Stimulated activated CD8-positive, alpha-beta memory T cell treated with anti-CD3 and anti-CD28 coated beads, Interleukin-4, amount 100 ng/mL, for 24 hours (primary cell): ENCODE data around the gene FBLN5.

Experiments
- DNase-seq: peaks from one replicate; pipeline ENCODE4 v3.0.0-alpha.2; 2020; ENCODE audit warnings: low read depth

FBLN5 gene, protein sequence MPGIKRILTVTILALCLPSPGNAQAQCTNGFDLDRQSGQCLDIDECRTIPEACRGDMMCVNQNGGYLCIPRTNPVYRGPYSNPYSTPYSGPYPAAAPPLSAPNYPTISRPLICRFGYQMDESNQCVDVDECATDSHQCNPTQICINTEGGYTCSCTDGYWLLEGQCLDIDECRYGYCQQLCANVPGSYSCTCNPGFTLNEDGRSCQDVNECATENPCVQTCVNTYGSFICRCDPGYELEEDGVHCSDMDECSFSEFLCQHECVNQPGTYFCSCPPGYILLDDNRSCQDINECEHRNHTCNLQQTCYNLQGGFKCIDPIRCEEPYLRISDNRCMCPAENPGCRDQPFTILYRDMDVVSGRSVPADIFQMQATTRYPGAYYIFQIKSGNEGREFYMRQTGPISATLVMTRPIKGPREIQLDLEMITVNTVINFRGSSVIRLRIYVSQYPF

DNA sequence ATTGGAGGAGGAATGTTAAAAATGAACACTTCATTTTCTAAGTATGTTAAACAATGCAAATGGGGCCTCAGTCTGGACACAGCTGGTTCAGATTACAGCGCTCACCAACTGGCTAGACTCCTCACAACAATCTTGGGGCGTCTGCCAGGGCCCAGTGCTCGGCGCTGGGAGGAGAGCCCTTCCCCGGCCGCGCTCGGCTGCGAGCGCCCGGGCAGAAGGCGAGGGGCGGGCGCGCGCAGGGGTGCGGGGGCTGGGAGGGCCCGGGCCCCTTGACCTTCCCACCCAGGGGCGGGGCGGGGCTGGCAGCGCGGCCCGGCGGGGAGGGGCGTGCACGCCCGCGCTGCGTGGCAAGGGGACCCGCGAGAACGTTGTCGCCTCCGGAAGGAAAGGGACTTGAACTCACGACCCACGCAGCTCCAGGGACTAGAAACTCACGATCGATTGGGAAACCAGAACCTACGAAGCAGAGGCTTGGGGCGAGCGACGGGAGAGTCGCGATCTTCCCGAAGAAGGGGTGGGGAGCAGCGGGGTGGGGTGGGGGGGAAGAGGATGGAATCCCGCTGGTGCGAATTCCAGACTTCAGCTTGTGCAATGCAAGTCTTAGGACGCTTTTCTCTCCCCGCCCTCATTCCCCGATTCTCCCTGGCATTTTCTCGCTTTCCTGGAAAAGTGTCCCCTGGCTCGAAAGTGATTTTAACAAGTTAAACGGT lies at the start of gene FBLN5:
TSS of gene FBLN5 (minus strand) at position 220 of the 710 bp plus-strand sequence. CDS start 465 bp downstream, outside the sequence.
- peak; percentile 24 for DNase-seq

DNA sequence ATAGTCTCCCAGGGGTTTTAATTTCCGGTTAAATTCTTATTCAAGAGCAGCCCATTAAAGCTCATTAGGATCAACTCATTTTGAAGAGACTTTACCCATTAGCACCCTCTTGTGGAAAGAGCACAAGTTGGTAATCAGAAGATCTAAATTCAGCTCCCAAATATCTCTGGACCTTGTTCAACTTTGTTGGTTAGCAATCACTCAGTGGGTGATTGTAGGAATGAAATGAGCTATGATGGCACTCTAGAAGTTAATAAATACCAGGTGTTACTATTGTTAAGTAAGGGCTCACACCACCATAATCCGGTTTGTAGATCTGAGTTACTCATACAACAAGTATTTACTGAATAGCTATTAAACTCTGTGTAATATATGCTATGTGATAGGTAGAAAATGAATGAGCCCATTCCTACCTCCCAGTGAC lies 49.5 kb upstream of the FBLN5 start:
- DNase-seq, result no peak

DNA sequence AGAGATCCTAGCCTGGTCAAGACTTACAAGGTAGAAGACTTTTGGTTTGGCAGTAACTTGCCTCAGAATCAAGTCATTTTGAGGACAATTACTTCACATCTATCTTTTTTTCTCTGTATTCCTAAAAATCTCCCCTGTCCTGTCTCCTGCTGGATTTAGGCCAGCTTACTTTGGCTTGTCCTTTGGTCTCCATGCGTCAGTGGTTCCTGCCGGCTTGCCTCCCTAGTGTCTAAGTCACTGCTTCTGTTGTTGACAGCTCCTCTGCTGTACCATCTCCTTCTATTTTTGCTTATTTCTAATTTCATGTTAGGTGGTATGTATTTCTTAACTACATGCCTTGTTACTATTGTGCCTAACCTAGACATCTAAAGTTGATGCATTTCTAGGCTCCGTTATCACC lies 39.7 kb upstream of the FBLN5 start:
- no peak for DNase-seq

DNA sequence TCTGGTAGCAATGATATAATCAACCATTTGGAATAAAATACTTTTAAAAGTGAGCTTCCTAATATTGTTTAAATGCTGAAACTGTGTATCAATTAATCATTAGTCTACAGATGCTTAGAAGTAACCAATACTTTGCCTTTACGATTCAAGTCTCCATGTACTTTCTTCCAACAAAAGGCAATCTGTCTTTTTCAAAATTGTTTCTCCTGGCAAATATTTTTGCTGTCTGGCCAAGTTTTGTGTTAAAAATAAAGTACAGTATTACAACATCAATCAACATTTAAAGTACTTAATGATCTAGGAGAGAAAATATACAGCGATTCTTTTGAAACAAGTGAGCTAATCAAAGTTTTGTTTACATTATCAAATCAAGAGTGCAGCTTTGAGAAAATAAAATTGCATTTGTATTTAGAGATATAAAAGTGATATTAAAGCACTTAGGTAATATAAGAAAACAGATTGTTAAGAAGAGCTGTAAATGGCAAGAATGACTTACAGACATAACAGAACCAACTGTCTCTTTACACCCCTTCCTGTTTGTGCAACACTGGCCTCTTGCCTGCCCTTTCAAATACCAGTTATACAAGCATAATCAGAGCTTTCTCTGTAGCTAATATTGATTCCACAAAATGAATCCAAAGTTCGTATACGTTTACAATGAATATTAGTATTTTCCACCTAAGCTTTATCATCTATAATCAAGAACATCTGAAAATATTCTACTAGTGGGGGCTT lies 38.2 kb upstream of the FBLN5 start:
- no peak for DNase-seq

DNA sequence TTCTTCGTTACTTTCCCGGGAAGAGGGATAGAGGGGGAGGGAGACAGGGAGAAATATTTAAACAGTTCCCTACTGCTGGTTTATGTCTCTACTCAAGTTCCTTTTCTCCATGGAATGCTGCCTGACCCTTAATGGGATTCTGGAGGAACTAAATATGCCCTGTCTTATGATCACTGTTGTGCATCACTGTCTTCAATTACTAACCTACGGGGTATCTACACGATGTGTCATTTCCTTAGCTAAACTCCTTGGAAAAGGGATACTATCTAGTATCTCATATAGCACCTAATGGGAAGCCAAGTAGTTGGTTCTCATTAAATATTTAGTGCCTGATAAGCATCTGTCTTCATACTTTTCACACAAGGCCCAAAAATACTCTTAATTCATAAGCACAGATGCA lies 37.5 kb upstream of the FBLN5 start:
- no peak for DNase-seq

DNA sequence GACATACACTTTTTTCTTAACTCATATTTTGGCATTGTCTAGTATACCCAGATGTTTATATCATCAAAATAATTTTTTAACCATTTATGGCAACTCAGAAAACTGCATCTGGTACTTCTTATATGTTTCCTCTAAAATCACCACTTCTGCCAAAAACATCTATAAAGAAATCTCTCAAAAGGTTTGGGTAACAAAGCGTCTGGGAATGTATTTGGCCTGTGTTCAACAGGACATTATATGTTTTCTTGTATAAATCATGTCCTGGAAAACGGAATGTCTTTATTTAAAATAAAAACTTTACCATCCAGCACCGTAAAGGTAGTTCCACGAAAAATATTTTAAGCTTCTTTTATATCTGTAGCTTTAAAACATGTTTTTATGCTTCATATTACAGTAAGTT lies 36.1 kb upstream of the FBLN5 start:
- DNase-seq, result no peak

DNA sequence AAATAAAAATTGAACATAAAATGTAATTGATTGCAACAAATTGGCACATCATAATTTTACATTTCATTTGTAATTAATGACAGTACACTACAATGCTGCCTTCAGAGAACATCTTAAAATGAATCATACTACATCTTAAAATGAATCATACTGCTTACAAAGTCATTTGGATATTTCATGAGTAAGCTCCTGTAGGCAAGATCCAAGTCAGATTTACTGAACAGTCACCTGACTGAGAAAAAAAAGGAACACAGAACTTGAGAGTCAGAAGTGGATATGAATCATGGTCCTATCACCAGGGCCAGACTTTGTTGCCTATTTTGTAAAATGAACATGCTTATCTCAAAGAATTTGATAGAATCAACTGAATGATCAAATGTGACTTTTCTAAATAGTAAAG lies 32.7 kb upstream of the FBLN5 start:
- DNase-seq, result no peak

DNA sequence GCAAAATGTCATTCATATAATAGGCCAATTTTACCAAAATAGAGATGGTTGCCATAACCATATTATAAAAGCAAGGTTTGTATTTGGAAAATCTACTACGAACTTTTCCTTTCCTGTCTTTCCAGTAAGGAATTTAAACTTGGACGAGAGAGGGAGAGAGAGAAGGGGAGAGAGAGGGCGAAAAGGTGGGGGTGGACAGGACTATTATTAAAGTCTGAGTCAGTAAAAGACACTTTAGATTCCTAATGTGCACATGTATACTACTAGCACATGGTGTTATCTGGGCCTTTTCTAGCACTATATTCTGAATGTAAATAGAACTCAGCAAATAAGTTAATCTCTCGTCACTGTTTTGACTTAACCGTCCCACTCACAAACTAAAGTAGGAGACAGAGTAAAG lies 30.4 kb upstream of the FBLN5 start:
- DNase-seq, result no peak

DNA sequence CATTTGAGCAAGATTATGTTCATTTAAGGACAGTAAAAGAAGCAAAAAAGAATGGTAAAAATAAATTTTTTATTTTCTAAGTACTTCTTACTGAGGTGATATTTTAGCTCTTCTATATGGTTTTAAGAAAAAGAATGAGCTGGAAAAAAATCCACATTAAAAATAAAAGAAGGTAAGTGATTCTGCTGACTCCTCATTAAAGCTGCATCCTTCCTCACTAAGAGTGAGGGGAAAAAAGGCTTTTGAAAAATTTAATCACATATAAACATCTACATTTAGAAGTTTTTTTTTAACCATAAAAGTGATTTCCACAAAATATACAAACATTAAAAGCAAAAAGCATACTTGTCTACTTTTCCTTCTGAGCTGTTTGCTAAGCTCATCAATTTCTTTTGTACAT lies 28.3 kb upstream of the FBLN5 start:
- no peak for DNase-seq

DNA sequence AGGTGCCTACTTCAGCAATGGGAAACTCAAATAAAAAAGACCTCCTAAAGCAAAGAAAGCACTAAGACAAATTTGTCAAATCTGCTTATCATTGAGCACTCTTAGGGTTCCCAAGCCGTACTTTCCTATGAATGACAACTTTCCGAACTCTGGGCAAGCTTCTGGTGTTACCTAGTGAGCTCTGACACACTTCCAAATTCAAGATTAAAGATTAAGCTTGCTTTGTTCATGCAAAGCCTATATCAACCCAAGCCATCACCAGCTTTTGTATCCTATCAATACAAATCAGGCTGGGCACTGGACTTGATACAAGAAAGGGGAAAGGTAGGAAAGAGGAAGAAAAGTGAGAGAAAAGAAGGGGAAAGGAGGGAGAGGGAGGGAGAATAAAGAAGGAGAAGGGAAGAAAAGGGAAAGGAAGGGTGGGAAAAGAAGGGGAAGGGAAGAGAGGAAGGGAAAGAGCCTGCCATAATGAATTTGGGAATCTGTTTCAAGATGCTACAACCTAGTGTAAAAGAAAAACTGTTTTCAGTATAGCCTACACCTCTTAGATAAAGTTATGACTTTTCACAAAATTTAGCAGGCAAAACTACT lies 23.8 kb upstream of the FBLN5 start:
- no peak for DNase-seq

DNA sequence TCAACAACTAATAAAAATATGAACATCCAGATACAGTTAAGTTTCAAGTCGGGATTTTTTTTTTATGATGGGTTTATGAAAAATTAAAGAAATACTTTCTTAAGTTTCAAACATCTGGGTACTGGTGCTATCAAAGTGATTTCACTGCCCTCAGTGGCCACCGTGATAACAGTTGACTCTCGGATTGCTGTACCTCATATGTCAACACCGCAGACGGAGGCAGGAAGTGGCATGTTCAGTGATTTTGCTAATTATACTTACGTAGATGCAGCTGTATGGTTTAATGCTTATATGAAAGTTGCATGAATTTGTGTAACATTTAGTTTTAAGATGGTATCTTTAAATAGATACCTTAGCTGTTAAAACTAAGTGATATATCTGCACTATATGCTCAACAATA lies 20.8 kb upstream of the FBLN5 start:
- DNase-seq, result no peak

DNA sequence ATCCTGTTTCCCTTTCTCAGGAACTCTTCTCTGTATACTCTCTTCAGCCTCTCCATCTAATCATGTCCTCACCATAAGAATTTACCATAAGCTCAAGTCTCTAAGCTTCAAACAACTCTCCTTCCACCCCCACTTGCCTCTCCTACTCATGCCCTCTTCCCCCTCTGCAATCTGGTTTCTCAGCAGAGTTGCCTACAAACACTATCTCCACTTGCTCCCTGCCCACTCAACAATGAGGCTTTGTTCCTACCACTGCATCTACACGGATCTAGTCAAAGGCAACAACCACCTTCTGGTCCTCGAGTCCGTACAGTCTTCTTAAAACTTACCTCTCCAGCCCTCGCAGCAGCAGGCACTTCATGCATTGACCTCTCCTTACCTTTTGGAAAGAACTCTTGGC lies 17.2 kb upstream of the FBLN5 start:
- DNase-seq, result no peak

DNA sequence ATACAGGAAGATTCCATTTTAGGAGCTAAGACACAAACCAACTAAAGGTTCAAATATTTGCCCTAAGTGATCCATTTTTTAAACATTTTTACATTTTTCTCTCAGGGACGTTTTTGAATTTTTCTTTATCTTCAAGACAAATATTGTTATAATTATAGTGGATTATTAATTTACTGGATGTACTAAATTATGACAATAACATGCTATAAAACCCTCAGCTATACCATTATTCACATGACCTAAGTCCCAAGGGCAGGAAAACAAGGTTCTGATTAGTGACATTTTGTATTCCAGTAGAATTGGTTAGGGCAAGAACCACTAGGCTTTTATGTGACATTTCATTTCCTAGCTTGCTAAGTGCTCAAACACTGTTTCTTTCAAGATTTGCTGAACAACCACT lies 16.5 kb upstream of the FBLN5 start:
- no peak for DNase-seq

DNA sequence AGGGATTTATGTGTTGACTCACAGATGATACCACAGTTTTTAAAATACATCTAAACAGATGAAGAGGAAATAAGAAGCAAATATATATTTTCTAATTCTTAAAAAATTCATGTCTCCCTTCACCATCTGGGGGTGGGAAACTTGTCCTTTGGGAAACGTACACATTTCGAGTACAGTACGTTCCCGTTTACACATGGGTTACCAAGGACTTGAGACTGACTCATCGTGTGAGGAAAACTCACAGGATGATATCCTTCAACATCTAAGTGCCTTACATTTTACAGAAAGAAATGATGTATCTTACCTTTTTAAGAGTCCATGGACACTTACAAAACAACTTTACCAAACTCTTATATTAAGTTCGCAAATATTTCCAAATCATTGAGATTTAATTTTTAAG lies 16.0 kb upstream of the FBLN5 start:
- DNase-seq, result no peak

DNA sequence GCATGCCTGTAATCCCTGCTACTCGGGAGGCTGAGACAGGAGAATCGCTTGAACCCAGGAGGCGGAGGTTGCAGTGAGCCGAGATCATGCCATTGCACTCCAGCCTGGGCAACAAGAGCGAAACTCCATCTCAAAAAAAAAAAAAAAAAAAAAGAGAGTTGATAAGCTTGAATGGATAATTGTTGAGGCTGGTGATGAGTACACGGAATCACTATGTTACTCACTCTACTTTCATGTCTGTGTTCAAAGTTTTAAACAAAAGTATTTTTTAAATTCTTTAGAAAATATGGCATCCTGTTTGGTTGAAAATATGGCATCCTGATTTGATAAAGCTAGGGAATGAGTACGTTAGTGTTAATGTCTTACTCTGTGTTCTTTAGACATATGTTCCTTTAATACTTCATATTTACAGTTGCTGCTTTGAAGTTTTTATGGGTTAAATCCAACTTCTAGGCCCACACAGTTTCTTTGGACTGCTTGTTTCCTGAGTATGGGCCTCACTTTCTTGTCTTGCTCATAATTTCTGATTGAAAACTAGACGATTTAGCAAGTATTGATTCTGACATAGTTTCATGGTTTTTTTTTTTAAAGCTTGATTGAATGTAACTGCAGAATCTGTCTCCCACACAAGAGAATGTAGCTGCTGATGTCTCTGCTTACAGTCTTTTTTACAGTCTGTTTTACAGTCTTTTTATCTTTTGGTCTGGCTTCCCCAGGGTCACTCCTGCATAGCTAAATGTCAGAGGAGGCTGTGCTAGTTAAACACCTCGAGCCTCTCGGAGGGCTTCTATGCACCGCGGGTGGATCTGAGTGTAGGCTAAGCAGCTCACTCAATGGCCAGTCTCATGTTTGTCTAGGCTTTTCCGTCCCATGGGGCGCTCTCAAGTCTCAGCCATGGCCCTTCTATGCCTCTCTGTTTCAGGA lies 14.1 kb upstream of the FBLN5 start:
- no peak for DNase-seq

DNA sequence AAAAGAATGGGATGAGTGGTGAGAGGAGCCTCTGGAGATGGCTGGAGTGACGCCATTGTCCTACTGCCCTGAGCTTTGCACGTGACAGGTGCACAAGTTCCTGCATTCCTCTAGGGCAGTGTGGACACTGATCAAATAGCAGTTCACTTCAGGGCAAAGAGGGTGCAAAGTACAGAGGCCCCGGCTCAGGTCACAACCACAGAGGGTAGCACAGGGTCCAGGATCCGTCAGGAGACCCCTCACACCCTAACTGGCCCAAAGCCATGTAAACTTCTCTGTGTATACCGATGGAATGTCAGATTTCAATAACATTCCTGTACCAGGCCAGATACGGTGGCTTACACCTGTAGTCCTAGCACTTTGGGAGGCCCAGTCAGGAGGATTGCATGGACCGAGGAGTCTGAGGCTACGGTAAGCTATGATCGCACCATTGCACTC lies 10.4 kb upstream of the FBLN5 start:
- DNase-seq, result no peak

DNA sequence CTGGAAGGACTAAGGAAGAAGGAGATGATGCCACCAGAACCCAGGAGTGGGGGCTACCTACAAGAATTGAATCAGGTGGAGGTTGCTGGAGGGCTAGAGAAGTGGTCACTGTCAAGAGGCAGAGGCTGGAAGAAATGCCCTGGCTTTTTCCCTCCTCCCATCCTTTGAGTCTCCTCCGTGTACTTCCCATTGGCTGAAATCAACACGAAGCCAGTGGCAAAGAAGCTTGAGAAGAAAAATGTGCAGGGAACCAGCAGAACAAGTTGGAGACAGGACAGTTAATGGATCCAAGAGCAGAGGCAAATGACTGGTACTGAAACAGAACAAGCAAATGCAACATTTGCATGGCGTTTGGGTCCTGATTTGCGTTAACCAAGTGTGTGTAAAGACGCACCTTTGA lies 9.1 kb upstream of the FBLN5 start:
- no peak for DNase-seq

DNA sequence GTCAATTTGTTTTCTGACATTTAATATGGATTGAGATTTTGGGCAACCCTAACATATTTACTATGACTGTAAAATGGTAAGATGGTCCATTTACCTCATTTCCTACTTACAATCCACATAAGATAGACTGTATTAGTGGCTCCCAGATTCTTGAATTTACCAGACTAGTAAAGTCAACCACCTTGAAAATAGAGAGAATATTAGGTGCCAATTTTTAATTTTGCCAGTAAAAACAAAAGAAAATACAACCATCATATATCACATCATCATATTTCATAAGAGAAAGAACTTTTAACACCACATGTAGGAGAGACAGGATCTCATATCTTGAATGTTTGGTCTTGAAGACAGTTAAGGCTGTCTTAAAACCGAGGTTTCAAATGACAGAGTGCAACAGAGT lies 7.7 kb upstream of the FBLN5 start:
- DNase-seq, result no peak

DNA sequence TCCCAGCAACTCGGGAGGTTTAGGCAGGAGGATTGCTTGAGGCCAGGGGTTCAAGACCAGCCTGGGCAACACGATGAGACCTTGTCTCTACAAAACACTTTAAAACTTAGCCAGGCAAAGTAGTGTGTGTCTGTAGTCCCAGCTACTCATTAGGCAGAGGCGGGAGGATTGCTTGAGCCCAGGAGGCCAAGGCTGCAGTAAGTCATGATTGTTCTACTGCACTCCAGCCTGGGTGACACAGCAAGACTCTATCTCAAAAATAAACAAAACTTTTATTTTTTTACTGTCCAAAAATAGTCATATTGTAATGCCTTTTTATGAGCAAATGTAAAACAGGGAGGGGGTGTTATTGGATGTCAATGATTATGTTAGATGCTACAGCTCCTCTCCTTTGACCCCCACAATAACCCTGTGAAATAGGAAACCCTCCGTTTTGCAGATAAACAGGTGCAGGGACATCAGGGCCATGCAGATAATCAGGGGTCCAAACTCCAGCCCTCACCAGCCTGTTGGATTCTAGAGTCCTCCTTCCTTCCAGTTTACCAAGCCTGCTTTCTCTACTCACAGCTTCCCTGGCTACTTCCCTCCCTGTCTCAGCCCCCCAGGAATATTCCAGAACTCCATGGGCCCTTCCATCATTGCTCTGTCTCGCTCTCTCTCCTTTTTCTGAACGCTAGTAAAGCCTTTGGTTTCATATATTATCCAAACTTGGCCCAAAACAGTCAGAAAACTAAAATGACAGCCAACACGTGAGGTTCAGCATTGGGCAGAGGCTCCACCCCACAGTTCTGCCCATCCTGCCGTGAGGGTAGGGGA lies 5.9 kb upstream of the FBLN5 start:
- no peak for DNase-seq
